ENCODE results near the gene TFF3.

Gene TFF3

GRCh38 chr21:42351626-42352440, 36.6 kb upstream of the TFF3 start:
- DNase-seq (ENCODE audit: low read depth), result no peak
- no peak for TF ChIP-seq CTCF (conservative IDR thresholded peaks at IDR 0.05; ENCODE audit: low read depth, low read length)

DNA sequence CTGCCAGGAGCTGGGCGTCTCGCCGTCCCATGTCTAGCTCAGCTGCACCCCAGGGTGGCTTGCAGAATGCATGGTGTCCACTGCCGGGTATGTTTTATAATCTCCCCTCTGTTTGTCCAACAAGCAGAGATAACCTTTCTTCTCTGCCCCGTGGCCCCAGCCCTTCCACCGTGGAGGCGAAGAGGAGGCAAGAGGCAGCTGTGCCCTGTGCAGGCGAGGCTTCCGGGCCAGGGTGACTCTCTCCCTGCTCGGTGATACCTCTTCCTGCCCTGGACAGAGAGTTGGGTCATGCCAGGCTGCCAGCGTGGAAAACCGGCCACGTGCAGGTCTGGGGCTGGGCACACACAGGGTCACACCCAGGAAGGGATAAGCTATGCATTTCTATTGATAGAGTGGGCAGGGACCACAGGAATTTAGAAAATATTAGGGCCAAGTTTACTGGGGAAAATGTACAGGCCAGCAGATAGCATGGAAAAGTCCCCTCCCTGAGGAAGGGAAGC, 35.8 kb upstream of the TFF3 start, which contains the start of gene TFF2:
Gene TFF2 (minus strand): TSS at position 68 of the 500 bp plus-strand sequence. CDS start 37 bp downstream, at position 31.
- TF ChIP-seq CTCF (conservative IDR thresholded peaks at IDR 0.05; ENCODE audit: low read depth, low read length), result no peak
- DNase-seq (ENCODE audit: low read depth), result no peak
- H3K4me3 ChIP-seq (ENCODE audit: low read depth, low read length), result no peak within 1 kb of the TSS

More at GRCh38 chr21:42351626-42352440, 36.6 kb upstream of the TFF3 start:
- H3K4me3 ChIP-seq (ENCODE audit: low read depth, low read length), result no peak overlapping the region

GRCh38 chr21:42350318-42350910, 35.2 kb upstream of the TFF3 start:
- no peak for DNase-seq (ENCODE audit: low read depth)
- H3K4me3 ChIP-seq (ENCODE audit: low read depth, low read length), result no peak overlapping the region
- no peak for TF ChIP-seq CTCF (conservative IDR thresholded peaks at IDR 0.05; ENCODE audit: low read depth, low read length)

GRCh38 chr21:42349420-42350317, 34.5 kb upstream of the TFF3 start:
- no peak for TF ChIP-seq CTCF (conservative IDR thresholded peaks at IDR 0.05; ENCODE audit: low read depth, low read length)
- H3K4me3 ChIP-seq (ENCODE audit: low read depth, low read length), result no peak overlapping the region
- DNase-seq (ENCODE audit: low read depth), result no peak

GRCh38 chr21:42348762-42349161, 33.6 kb upstream of the TFF3 start:
- H3K4me3 ChIP-seq (ENCODE audit: low read depth, low read length), result no peak overlapping the region
- no peak for TF ChIP-seq CTCF (conservative IDR thresholded peaks at IDR 0.05; ENCODE audit: low read depth, low read length)
- no peak for DNase-seq (ENCODE audit: low read depth)

DNA sequence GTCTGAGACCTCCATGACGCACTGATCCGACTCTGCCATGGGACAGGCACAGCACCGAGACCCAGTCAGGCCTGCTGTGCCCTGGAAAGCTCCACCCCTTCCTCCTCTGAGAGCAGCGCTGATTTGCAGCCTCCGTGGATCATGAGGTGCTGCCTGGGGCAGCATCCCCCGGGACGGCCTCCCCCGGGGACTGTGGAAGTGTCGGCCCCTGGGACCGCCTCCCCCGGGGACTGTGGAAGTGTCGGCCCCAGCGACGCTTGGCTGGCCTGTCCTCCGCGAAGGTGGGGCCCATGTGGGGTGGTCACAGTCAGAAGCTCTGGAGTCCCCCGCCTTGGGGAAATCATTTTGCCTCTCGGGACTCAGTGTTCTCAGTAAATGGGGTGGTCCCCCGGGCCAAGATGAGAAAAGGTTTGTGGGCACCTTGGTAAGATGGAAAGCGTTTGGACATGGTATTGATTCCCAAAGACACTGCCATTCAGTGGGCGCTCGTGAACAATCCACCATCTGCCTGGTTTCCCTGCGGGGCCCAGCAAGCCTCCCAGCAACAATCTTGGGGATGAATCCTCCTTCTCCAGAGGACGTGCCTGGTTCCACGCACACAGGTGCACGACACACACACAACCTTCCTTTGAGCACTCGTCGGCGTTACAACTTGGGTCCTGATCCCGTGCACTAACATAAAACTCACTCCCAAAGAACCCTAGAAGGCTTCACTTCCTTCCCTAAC, 32.6 kb upstream of the TFF3 start:
- no peak for TF ChIP-seq CTCF (conservative IDR thresholded peaks at IDR 0.05; ENCODE audit: low read depth, low read length)
- no peak for DNase-seq (ENCODE audit: low read depth)
- no peak overlapping the region for H3K4me3 ChIP-seq (ENCODE audit: low read depth, low read length)
